Neural cell (in vitro differentiated cells): ENCODE data around the gene MFAP2. TPM values are rescaled to one million over a fixed set of nuclear protein-coding genes. Genes with fewer than 3 reads are reported as not detected.

Experiments used
- H2AFZ ChIP-seq: fragments of 200-600, 300-800 bp; sonication (generic), shearing (Covaris generic); 2 replicates; pipeline ENCODE4 v1.6.0; 2014; ENCODE audit warnings: low read depth, mild to moderate bottlenecking, antibody characterized with exemption, low read length, moderate library complexity
- H3F3A ChIP-seq: fragments of 200-600 bp; shearing (Covaris generic); 2 replicates; pipeline ENCODE4 v1.6.1; 2016; ENCODE audit warnings: mild to moderate bottlenecking, moderate library complexity, mixed read lengths, antibody characterized with exemption, low read length; ENCODE audit not compliant: insufficient read depth, poor library complexity, severe bottlenecking
- H3K27ac ChIP-seq: fragments of 200-600, 300-800 bp; sonication (generic), shearing (Covaris generic); 2 replicates; pipeline ENCODE4 v1.5.1; 2014; ENCODE audit warnings: mild to moderate bottlenecking, low read length, moderate library complexity
- H3K27me3 ChIP-seq: fragments of 300-800, 200-600 bp; sonication (generic), shearing (Covaris generic); 2 replicates; pipeline ENCODE4 v1.6.0; 2014; ENCODE audit warnings: mild to moderate bottlenecking, low read depth, low read length, moderate library complexity; ENCODE audit not compliant: insufficient read depth
- H3K36me3 ChIP-seq: fragments of 300-800, 200-600 bp; sonication (generic), shearing (Covaris generic); 2 replicates; pipeline ENCODE4 v1.5.1; 2014; ENCODE audit warnings: mild to moderate bottlenecking, antibody characterized with exemption, low read length, moderate library complexity; ENCODE audit not compliant: insufficient read depth
- H3K4me2 ChIP-seq: fragments of 300-800, 200-600 bp; sonication (generic), shearing (Covaris generic); 2 replicates; pipeline ENCODE4 v1.6.0; 2014; ENCODE audit warnings: mild to moderate bottlenecking, low read length
- H3K4me3 ChIP-seq: fragments of 300-800, 200-600 bp; sonication (generic), shearing (Covaris generic); 2 replicates; pipeline ENCODE4 v1.5.1; 2014; ENCODE audit warnings: mild to moderate bottlenecking, low read length, moderate library complexity
- H3K79me2 ChIP-seq: fragments of 200-600 bp; shearing (Covaris generic); replicated peaks from 2 replicates; pipeline ENCODE4 v1.6.0; 2014; ENCODE audit warnings: mild to moderate bottlenecking, low read length, moderate library complexity; ENCODE audit not compliant: insufficient read depth
- H3K9ac ChIP-seq: fragments of 300-800, 200-600 bp; sonication (generic), shearing (Covaris generic); 2 replicates; pipeline ENCODE4 v1.6.1; 2016; ENCODE audit warnings: mild to moderate bottlenecking, low read length, mixed read lengths
- H3K9me2 ChIP-seq: fragments of 200-600 bp; shearing (Covaris generic); 2 replicates; pipeline ENCODE4 v1.6.1; 2016; ENCODE audit warnings: mild to moderate bottlenecking, low read length, mixed read lengths; ENCODE audit not compliant: insufficient read depth
- H3K9me3 ChIP-seq: fragments of 200-600, 300-800 bp; sonication (generic), shearing (Covaris generic); 2 replicates; pipeline ENCODE4 v1.6.1; 2016; ENCODE audit warnings: mild to moderate bottlenecking, mixed run types, low read length, moderate library complexity, mixed read lengths
- H4K20me1 ChIP-seq: fragments of 200-600 bp; shearing (Covaris generic); 2 replicates; pipeline ENCODE4 v1.6.1; 2016; ENCODE audit warnings: mild to moderate bottlenecking, mixed run types; ENCODE audit not compliant: insufficient read depth
- EP300 ChIP-seq: fragments of 450-650 bp; conservative IDR thresholded peaks from 2 replicates; pipeline ENCODE4 v1.6.1; 2014; ENCODE audit warnings: antibody characterized with exemption, mild to moderate bottlenecking, moderate library complexity; ENCODE audit not compliant: poor library complexity, severe bottlenecking
- EZH2 ChIP-seq: fragments of 200-600, 300-800 bp; shearing (Covaris generic), sonication (generic); IDR thresholded peaks from 2 replicates; pipeline ENCODE4 v1.6.1; 2014; ENCODE audit warnings: antibody characterized with exemption, low read length, borderline replicate concordance, mild to moderate bottlenecking; ENCODE audit not compliant: insufficient read depth, poor library complexity, severe bottlenecking
- MXI1 ChIP-seq: fragments of 450-650 bp; conservative IDR thresholded peaks from 2 replicates; pipeline ENCODE4 v1.6.1; 2014; ENCODE audit warnings: antibody characterized with exemption, mild to moderate bottlenecking; ENCODE audit not compliant: poor library complexity, severe bottlenecking
- POLR2AphosphoS5 ChIP-seq: IDR thresholded peaks from 2 replicates; pipeline ENCODE4 v1.6.1; 2012
- RAD21 ChIP-seq: fragments of 450-650 bp; conservative IDR thresholded peaks from 2 replicates; pipeline ENCODE4 v1.6.1; 2014; ENCODE audit warnings: antibody characterized with exemption, mild to moderate bottlenecking, moderate library complexity
- SMC3 ChIP-seq: fragments of 450-650 bp; conservative IDR thresholded peaks from 2 replicates; pipeline ENCODE4 v1.6.1; 2014; ENCODE audit warnings: antibody characterized with exemption, mild to moderate bottlenecking, moderate library complexity; ENCODE audit not compliant: poor library complexity
- TAF1 ChIP-seq: IDR thresholded peaks from 2 replicates; pipeline ENCODE4 v1.6.1; 2012; ENCODE audit warnings: low read depth
- polyA plus RNA-seq: library from polyadenylated mRNA; depleted of rRNA; stranded (reverse); fragments of >200 nt; gene quantifications from 2 replicates; pipeline ENCODE4 v1.2.3, GENCODE V29; 2014
- TF ChIP-seq, protein P1 (sequence below): fragments of 450-650 bp; IDR thresholded peaks from 2 replicates; pipeline ENCODE4 v1.5.1; 2014; ENCODE audit warnings: antibody characterized with exemption, mild to moderate bottlenecking, moderate library complexity; ENCODE audit not compliant: poor library complexity, severe bottlenecking
- TF ChIP-seq, protein P2 (sequence below): IDR thresholded peaks from 2 replicates; pipeline ENCODE4 v1.6.1; 2012; ENCODE audit warnings: borderline replicate concordance

MFAP2 gene
- polyA plus RNA-seq, 1 donor from 2014 or later = 68.4 TPM

DNA sequence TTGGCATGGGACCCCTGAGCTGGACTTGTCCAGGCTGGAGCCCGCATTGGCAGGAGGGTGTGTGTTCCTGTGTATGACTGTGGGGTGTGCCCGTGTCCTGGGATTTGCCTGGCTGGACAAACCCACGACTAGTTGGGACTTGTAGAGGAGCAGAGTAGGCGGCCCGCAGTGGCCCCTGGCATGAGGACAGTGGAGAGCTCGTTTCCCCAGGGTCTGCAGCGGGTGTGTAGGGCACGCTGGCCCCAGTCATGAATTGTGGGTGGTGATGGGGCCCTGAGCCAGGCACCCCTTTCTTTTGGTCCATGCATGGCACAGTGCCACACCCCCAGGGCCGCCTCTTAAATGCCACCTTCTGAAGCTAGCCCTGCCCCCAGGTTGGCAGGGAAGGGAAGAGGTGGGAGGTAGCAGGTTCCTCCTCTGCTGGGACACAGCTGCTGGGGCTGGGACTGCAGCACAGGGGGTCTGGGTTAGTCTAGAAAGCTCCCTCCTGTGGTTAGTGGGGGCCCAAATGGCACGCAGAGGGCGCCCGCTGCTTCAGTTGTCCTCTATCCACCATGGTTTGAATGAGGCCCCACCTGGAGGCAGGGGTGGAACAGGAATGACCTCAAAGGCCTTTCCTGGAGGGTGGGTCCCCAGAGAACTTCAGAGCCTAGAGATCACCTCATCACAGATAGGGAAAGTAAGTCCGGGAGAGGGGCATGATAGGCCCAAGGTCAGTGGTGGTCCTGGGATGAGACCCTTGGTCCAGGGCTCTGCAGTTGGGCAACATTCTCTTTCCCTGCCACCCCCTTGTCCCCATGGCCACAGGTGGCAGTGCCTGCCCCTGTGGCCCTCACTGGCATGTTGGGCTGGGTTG, 54.6 kb downstream of the MFAP2 start:
- TF ChIP-seq, protein P1, sequence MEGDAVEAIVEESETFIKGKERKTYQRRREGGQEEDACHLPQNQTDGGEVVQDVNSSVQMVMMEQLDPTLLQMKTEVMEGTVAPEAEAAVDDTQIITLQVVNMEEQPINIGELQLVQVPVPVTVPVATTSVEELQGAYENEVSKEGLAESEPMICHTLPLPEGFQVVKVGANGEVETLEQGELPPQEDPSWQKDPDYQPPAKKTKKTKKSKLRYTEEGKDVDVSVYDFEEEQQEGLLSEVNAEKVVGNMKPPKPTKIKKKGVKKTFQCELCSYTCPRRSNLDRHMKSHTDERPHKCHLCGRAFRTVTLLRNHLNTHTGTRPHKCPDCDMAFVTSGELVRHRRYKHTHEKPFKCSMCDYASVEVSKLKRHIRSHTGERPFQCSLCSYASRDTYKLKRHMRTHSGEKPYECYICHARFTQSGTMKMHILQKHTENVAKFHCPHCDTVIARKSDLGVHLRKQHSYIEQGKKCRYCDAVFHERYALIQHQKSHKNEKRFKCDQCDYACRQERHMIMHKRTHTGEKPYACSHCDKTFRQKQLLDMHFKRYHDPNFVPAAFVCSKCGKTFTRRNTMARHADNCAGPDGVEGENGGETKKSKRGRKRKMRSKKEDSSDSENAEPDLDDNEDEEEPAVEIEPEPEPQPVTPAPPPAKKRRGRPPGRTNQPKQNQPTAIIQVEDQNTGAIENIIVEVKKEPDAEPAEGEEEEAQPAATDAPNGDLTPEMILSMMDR = no peak
- TF ChIP-seq EZH2 = no peak
- no peak for TF ChIP-seq TAF1
- TF ChIP-seq MXI1 = no peak
- no peak for TF ChIP-seq EP300
- Histone ChIP-seq H2AFZ (no peak overlapping the region), H3K36me3 (no peaks in the 10 kb centered on the region), H3K9me3 (no peaks in the 10 kb centered on the region), H3K4me3 (peak overlapping the region; percentile 45), H3K9ac (peak overlapping the region; percentile 52), H3F3A (no peaks in the 10 kb centered on the region), H3K79me2 (peaks cover 16% of the 10 kb centered on the region), H3K4me2 (peak overlapping the region; percentile 55), H4K20me1 (no peaks in the 10 kb centered on the region), H3K9me2 (no peaks in the 10 kb centered on the region), H3K27me3 (no peaks in the 10 kb centered on the region), H3K27ac (peak overlapping the region; percentile 80)

DNA sequence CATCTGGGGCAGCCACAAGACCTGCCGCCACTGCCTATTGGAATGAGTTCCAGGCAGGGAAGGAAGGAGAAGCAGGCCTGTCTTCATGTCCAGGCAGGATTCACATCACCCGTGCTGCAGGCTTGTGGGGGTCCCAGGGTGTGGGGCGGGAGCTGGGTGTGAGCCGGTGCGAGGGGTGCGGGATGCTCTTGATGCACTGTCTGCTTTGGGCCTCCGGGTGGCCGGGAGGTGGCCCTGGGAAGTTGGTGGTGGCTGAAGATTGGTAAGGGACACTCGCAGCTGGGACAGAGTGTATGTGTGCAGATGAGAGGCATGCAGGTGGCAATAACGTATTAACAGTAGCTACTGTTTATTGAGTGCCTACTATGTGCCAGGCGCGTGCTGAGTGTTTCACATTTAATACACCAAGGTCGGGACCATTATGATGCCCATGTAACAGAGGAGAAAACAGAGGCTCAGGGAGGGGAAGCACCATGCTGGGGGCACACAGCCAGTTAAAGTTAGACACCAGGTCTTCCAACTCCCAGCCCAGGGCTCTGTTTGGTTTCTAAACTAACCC, 55.4 kb downstream of the MFAP2 start:
- no peaks in the 10 kb centered on the region for H3K36me3 ChIP-seq
- no peak overlapping the region for H2AFZ ChIP-seq
- peaks cover 16% of the 10 kb centered on the region for H3K79me2 ChIP-seq
- no peaks in the 10 kb centered on the region for H3K27me3 ChIP-seq
- H3K9ac ChIP-seq = no peak overlapping the region
- H3F3A ChIP-seq = no peaks in the 10 kb centered on the region
- no peaks in the 10 kb centered on the region for H3K9me3 ChIP-seq
- no peak overlapping the region for H3K4me2 ChIP-seq
- H4K20me1 ChIP-seq = no peaks in the 10 kb centered on the region
- no peaks in the 10 kb centered on the region for H3K9me2 ChIP-seq
- no peak overlapping the region for H3K27ac ChIP-seq
- H3K4me3 ChIP-seq = no peak overlapping the region
- TF ChIP-seq, protein P1 = no peak
- no peak for TF ChIP-seq RAD21
- TF ChIP-seq TAF1 = no peak
- no peak for TF ChIP-seq SMC3
- no peak for TF ChIP-seq EZH2
- no peak for TF ChIP-seq MXI1
- TF ChIP-seq EP300 = no peak
- TF ChIP-seq, protein P2, sequence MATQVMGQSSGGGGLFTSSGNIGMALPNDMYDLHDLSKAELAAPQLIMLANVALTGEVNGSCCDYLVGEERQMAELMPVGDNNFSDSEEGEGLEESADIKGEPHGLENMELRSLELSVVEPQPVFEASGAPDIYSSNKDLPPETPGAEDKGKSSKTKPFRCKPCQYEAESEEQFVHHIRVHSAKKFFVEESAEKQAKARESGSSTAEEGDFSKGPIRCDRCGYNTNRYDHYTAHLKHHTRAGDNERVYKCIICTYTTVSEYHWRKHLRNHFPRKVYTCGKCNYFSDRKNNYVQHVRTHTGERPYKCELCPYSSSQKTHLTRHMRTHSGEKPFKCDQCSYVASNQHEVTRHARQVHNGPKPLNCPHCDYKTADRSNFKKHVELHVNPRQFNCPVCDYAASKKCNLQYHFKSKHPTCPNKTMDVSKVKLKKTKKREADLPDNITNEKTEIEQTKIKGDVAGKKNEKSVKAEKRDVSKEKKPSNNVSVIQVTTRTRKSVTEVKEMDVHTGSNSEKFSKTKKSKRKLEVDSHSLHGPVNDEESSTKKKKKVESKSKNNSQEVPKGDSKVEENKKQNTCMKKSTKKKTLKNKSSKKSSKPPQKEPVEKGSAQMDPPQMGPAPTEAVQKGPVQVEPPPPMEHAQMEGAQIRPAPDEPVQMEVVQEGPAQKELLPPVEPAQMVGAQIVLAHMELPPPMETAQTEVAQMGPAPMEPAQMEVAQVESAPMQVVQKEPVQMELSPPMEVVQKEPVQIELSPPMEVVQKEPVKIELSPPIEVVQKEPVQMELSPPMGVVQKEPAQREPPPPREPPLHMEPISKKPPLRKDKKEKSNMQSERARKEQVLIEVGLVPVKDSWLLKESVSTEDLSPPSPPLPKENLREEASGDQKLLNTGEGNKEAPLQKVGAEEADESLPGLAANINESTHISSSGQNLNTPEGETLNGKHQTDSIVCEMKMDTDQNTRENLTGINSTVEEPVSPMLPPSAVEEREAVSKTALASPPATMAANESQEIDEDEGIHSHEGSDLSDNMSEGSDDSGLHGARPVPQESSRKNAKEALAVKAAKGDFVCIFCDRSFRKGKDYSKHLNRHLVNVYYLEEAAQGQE = no peak
- no peak for TF ChIP-seq POLR2AphosphoS5
